Mesothelial cell of epicardium (in vitro differentiated cells): Measurements from ENCODE around the gene IFNL4. TPM values are rescaled to one million over a fixed set of nuclear protein-coding genes. Genes with fewer than 3 reads are reported as not detected.

Experiments used
- DNase-seq, 2 experiments: peaks; one replicate each; pipeline ENCODE4 v3.0.0; 2021; ENCODE audit warnings: low spot score in 2 of 2; ENCODE audit not compliant: unreplicated experiment in 2 of 2
- H3K27ac Mint-ChIP-seq: 2 replicates; pipeline ENCODE4 v1.8.0; 2021; ENCODE audit warnings: mixed read lengths
- H3K27me3 Mint-ChIP-seq: 2 replicates; pipeline ENCODE4 v1.8.0; 2021; ENCODE audit warnings: low read depth, mixed read lengths
- H3K36me3 Mint-ChIP-seq: 2 replicates; pipeline ENCODE4 v1.8.0; 2021; ENCODE audit warnings: mixed read lengths
- H3K4me1 Mint-ChIP-seq: 2 replicates; pipeline ENCODE4 v1.8.0; 2021; ENCODE audit warnings: mixed read lengths
- H3K4me3 Mint-ChIP-seq: 2 replicates; pipeline ENCODE4 v1.8.0; 2021; ENCODE audit warnings: mild to moderate bottlenecking, moderate library complexity, mixed read lengths
- H3K9me3 Mint-ChIP-seq: 2 replicates; pipeline ENCODE4 v1.8.0; 2021; ENCODE audit warnings: mixed read lengths
- total RNA-seq: library from RNA; stranded (reverse); gene quantifications from 3 replicates; pipeline ENCODE4 v1.2.1, GENCODE V29; 2021
- TF ChIP-seq, protein P1 (sequence below): fragments of 200-600 bp; sonication (generic); IDR thresholded peaks from one replicate; pipeline ENCODE4 v1.5.0; 2021; ENCODE audit warnings: antibody characterized with exemption; ENCODE audit not compliant: unreplicated experiment

IFNL4 gene
- total RNA-seq, 1 donor from 2014 or later = 0.74 TPM

DNA sequence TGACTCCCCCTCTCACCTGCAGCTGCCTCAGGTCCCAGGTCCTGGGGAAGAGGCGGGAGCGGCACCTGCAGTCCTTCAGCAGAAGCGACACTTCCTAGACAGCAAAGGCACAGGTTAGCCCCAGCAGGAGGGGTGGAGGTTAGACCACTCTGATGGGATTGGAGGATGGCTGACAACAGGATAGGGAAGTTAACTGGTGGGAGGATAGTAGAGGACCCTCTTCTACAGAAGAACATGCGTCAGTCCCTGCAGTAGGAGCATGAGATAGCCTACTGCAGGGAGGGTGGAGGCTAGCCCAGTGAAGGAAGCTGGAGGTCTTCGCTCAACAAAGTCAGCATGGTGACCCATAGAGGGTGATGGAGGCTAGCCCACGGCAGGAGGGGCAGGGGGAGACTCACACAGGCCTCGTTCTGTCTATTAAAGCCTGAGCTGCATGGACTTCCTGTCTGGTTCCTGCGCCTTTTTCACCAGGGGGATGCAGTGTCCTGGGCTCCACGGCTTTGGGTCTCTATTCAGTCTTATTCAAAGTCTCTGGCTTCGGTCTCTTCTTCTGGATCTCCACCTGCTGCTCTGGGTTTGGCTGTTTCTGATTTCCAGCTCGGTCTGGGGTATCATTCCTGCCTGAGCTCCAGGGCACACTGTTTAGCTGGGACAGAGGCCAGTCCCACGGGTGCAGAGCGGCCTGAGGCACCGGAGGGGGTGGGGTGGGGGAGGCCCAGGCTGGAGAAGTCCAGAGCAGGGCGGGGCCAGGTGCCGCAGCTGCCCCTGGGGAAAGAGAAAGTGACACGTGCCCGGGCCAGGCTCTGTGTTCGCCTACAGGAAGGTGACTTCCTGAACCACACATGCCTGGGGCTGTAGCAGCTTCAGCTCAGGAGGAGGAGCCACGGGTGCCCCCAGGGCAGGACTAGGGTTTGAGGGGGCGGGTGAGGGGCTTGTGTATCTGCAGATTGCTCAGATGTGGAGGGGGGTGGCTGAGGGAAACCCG lies 11.2 kb downstream of the IFNL4 start:
- Mint-ChIP-seq H3K36me3 (no peaks in the 10 kb centered on the region), H3K4me3 (no peak overlapping the region), H3K4me1 (peaks cover 6% of the 10 kb centered on the region), H3K27ac (no peak overlapping the region), H3K27me3 (peaks cover 32% of the 10 kb centered on the region), H3K9me3 (no peaks in the 10 kb centered on the region)
- no peak for DNase-seq
- TF ChIP-seq, protein P1, sequence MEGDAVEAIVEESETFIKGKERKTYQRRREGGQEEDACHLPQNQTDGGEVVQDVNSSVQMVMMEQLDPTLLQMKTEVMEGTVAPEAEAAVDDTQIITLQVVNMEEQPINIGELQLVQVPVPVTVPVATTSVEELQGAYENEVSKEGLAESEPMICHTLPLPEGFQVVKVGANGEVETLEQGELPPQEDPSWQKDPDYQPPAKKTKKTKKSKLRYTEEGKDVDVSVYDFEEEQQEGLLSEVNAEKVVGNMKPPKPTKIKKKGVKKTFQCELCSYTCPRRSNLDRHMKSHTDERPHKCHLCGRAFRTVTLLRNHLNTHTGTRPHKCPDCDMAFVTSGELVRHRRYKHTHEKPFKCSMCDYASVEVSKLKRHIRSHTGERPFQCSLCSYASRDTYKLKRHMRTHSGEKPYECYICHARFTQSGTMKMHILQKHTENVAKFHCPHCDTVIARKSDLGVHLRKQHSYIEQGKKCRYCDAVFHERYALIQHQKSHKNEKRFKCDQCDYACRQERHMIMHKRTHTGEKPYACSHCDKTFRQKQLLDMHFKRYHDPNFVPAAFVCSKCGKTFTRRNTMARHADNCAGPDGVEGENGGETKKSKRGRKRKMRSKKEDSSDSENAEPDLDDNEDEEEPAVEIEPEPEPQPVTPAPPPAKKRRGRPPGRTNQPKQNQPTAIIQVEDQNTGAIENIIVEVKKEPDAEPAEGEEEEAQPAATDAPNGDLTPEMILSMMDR = no peak

DNA sequence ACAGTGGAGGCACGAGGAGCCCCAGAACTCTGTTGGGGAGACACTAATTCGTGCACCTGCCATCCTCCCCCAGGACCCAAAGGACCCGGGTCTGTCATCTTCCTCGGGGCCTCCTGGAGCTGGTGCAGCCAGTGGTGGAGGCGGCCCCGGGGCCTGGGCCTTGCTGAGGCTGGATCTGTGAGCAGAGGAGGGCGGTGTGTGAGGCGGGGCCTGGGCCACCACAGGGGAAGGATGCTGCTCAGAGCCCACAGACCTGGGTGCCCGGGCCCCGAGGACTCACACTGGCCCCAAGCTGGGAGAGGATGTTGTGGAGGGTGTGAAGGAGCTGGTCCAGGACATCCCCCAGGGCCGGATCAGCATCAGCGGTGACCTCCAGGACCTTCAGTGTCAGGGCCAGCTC lies 12.1 kb downstream of the IFNL4 start:
- H3K27ac Mint-ChIP-seq = no peak overlapping the region
- peaks cover 6% of the 10 kb centered on the region for H3K4me1 Mint-ChIP-seq
- no peaks in the 10 kb centered on the region for H3K36me3 Mint-ChIP-seq
- H3K4me3 Mint-ChIP-seq = no peak overlapping the region
- DNase-seq = no peak
- peaks cover 37% of the 10 kb centered on the region for H3K27me3 Mint-ChIP-seq
- H3K9me3 Mint-ChIP-seq = no peaks in the 10 kb centered on the region
- TF ChIP-seq, protein P1 = no peak

DNA sequence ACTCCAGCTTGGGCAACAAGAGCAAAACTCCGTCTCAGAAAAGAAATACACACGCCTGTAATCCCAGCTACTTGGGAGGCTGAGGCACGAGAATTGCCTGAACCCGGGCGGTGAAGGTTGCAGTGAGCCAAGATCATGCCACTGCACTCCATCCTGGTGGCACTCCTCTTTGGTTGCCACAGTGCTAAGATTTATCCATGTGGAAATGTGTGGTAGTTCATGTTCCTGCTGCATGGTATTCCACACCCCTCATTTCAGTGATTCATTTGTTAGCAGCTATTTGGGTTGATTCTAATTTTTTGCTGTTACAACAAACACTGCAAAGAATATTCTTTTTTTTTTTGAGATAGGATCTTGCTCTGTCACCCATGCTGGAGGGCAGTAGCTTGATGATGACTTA lies 15.9 kb downstream of the IFNL4 start:
- Mint-ChIP-seq H3K9me3 (no peaks in the 10 kb centered on the region), H3K36me3 (no peaks in the 10 kb centered on the region), H3K4me1 (peaks cover 2% of the 10 kb centered on the region), H3K27ac (no peak overlapping the region), H3K4me3 (no peak overlapping the region), H3K27me3 (peaks cover 47% of the 10 kb centered on the region)
- TF ChIP-seq, protein P1 = no peak
- no peak for DNase-seq

DNA sequence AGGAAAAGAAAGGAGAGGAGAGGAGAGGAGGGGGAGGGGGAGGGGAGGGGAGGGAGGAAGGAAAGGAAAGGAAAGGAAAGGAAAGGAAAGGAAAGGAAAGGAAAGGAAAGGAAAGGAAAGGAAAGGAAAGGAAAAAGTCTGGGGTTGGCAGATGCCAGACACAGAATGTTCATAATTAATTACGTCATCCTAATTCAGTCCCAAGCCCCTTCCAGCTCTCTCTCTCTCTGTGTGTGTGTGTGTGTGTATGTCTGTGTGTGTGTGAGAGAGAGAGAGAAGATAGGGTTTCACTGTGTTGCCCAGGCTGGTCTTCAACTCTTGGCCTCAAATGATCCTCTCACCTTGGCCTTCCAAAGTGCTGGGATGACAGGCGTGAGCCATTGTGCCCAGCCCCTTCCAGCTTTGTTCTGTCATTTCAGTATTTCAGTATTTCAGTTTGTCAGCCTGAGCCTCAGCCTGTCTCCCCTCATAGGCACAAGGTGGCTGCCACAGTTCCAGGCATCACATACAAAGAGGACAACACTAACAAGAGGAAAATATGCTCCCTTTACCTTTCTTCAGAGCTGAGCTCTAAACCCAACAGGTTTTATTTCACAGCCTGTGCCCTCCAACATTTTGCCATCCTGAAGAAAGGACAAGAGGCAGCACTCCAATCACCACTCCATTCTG lies 18.4 kb downstream of the IFNL4 start:
- no peaks in the 10 kb centered on the region for H3K9me3 Mint-ChIP-seq
- no peaks in the 10 kb centered on the region for H3K4me1 Mint-ChIP-seq
- H3K27ac Mint-ChIP-seq = no peak overlapping the region
- H3K27me3 Mint-ChIP-seq = peaks cover 57% of the 10 kb centered on the region
- TF ChIP-seq, protein P1 = no peak
- no peaks in the 10 kb centered on the region for H3K36me3 Mint-ChIP-seq
- H3K4me3 Mint-ChIP-seq = no peak overlapping the region
- DNase-seq = no peak

DNA sequence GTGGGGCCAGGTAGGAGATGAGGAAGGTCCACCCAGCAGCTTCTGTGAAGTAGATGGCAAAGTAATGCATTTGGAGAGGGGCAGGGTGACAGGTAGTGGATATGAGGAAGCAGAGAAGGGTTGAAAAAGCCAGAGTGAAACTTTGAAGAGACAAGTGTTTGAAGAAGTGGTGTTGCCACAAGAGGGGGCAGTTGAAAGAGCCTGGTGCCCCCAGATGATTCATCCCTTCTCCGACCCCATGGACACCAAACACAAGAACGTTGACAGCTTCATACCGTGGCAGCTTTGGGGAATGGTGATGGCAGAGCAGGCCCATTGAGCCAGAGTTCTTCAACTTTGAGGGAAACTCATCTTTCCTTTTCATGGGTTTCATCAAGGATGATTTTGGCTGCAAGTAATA lies 23.7 kb downstream of the IFNL4 start:
- H3K36me3 Mint-ChIP-seq = no peaks in the 10 kb centered on the region
- H3K4me3 Mint-ChIP-seq = no peak overlapping the region
- TF ChIP-seq, protein P1 = no peak
- no peaks in the 10 kb centered on the region for H3K4me1 Mint-ChIP-seq
- H3K27ac Mint-ChIP-seq = no peak overlapping the region
- no peak for DNase-seq
- peaks cover 3% of the 10 kb centered on the region for H3K9me3 Mint-ChIP-seq
- peaks cover 67% of the 10 kb centered on the region for H3K27me3 Mint-ChIP-seq
